Measurements from ENCODE around the gene NID2. TPM values are rescaled to one million over a fixed set of nuclear protein-coding genes. Genes with fewer than 3 reads are reported as not detected.

Gene NID2, protein sequence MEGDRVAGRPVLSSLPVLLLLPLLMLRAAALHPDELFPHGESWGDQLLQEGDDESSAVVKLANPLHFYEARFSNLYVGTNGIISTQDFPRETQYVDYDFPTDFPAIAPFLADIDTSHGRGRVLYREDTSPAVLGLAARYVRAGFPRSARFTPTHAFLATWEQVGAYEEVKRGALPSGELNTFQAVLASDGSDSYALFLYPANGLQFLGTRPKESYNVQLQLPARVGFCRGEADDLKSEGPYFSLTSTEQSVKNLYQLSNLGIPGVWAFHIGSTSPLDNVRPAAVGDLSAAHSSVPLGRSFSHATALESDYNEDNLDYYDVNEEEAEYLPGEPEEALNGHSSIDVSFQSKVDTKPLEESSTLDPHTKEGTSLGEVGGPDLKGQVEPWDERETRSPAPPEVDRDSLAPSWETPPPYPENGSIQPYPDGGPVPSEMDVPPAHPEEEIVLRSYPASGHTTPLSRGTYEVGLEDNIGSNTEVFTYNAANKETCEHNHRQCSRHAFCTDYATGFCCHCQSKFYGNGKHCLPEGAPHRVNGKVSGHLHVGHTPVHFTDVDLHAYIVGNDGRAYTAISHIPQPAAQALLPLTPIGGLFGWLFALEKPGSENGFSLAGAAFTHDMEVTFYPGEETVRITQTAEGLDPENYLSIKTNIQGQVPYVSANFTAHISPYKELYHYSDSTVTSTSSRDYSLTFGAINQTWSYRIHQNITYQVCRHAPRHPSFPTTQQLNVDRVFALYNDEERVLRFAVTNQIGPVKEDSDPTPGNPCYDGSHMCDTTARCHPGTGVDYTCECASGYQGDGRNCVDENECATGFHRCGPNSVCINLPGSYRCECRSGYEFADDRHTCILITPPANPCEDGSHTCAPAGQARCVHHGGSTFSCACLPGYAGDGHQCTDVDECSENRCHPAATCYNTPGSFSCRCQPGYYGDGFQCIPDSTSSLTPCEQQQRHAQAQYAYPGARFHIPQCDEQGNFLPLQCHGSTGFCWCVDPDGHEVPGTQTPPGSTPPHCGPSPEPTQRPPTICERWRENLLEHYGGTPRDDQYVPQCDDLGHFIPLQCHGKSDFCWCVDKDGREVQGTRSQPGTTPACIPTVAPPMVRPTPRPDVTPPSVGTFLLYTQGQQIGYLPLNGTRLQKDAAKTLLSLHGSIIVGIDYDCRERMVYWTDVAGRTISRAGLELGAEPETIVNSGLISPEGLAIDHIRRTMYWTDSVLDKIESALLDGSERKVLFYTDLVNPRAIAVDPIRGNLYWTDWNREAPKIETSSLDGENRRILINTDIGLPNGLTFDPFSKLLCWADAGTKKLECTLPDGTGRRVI (N-terminal part only)
- total RNA-seq = under 1 TPM; 0.14 to 0.29 (median 0.20) TPM

DNA sequence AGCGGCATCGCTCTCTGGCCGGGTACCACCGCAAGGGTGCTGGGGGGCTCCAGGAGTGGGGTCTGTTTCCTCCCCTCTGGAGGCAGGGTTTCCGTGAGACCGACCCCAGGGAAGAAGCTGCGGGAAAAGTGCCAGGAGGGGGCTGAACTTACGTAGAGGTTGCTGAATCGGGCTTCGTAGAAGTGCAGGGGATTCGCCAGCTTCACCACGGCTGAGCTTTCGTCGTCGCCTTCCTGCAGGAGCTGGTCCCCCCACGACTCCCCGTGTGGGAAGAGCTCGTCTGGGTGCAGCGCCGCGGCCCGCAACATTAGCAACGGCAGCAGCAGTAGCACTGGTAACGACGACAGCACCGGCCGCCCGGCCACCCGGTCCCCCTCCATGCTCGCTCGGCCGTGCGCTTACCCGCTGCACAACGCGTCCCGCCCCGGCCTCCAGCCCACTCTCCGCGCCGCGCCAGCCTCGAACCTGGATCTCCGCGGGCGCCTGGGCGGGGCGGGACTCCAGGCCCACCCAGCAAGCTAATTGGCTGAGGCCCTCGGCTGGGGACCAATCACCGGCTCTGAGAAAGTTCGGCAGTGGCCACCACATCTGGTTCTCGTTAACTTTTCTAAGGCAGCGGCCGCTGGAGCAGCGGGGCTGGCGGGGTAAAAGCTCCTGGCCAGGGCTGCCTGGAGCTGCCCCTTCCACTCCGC lies at the start of gene NID2:
Gene NID2, minus strand, starts transcription at position 445 of the 692 bp plus-strand sequence. Its CDS starts 65 bp downstream, at position 380.
- Mint-ChIP-seq H3K9me3 (no peaks in the 10 kb centered on the region), H3K4me1 (ENCODE audit: low read depth) (peaks cover 24% of the 10 kb centered on the region), H3K36me3 (ENCODE audit: insufficient read depth) (no peaks in the 10 kb centered on the region), H3K4me3 (peak within 1 kb of the TSS; percentile 63), H3K27me3 (ENCODE audit: low read depth) (peaks cover 46% of the 10 kb centered on the region)
- ATAC-seq = peak; percentile 83
- no peak for DNase-seq

DNA sequence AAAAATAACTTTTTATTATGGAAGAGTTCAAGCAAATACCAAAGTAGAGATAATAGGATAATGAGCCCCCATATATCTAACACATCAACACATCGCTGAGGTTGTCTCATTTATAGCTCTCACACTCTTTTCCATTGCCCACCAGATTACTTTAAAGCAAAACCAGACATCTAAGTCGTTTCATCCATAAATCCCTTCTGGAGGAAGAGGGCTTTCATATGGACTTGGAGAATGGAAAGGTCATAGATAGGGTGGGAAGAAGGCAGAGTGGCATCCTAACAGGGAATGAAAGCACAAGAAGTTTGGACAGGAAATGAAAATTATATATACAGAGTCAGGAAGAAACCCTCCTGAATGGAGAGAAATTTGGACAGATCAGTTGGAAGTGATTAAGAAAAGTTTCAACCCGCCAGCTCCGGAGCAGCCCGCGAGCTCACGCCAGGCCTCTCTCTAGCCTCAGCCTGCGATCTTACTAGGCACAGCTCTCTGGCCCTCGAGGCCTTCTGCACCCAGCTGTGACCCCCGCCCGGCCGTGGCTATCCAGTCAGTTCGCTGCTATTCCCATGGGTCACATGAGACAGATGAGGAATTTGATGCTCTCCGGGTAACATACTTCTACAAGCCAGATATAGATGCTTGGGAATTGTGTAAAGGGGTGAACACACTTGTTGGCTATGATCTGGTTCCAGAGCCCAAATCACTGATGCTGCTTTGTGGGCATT lies 48.4 kb upstream of the NID2 start:
- Mint-ChIP-seq H3K9me3 (no peaks in the 10 kb centered on the region), H3K36me3 (ENCODE audit: insufficient read depth) (no peaks in the 10 kb centered on the region), H3K4me1 (ENCODE audit: low read depth) (no peaks in the 10 kb centered on the region), H3K27me3 (ENCODE audit: low read depth) (no peaks in the 10 kb centered on the region), H3K4me3 (no peak overlapping the region)
- no peak for ATAC-seq
- DNase-seq = no peak

DNA sequence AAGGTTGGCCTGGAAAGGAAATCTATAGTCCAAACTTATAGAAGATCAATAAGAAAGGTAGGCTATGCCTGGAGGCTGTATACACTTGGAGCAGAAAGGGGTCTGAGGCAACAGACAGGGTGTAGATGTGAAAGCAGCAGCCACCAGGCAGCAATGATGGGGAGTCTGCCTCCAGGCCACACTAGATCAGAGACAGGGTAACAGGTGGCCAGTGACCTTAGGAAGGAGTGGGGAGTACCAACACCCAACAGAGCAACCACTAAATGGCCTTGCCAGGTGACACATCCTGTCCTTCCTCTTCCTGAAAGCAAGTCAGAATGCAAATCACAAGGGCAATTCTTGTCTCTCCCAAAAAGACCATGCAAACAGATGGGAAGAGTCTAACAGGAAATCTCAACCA lies 46.4 kb upstream of the NID2 start:
- Mint-ChIP-seq H3K9me3 (no peaks in the 10 kb centered on the region), H3K4me1 (ENCODE audit: low read depth) (no peaks in the 10 kb centered on the region), H3K27me3 (ENCODE audit: low read depth) (peaks cover under 1% of the 10 kb centered on the region), H3K36me3 (ENCODE audit: insufficient read depth) (no peaks in the 10 kb centered on the region), H3K4me3 (no peak overlapping the region)
- no peak for ATAC-seq
- no peak for DNase-seq

DNA sequence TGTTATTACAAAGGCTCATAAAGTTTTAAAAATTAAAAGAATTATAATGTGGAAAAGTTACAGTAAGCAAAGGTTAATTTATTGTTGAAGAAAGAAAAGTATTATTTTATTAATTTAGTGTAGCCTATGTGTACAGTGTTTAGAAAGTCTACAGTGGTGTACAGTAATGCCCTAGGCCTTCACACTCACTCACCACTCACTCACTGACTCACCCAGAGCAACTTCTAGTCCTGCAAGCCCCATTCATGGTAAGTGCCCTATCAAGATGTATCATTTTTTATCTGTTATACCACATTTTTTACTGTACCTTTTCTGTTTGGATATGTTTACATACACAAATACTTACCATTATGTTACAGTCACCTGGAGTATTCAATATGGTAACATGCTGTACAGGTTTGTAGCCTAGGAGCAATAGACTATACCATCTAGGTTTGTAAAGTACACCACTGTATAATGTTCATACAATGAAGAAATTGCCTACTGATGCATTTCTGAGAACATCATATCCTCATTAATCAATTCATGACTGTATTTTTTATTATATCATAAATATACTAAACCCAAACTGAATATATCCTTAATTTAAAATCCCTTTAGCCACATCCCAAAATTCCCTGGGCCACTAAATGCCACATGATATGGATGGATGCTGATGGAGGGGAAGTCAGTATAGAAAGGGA lies 43.6 kb upstream of the NID2 start:
- ATAC-seq = no peak
- H3K4me1 Mint-ChIP-seq (ENCODE audit: low read depth) = no peaks in the 10 kb centered on the region

DNA sequence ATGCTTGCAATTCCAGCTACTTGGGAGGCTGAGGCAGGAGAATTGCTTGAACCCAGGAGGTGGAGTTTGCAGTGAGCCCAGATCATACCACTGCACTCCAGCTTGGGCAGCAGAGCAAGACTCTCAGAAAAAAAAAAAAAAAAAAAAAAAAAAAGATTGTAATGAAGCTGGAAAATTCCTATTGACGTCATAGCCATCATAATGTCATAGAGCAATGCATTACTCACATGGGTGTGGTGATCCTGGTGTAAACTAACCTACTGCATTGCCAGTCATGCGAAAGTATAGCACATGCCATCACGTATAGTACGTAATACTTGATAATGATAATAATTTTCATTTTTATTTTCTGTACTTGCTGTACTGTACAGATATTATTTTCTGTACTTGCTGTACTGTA lies 42.7 kb upstream of the NID2 start:
- Mint-ChIP-seq H3K9me3 (no peaks in the 10 kb centered on the region), H3K4me1 (ENCODE audit: low read depth) (no peaks in the 10 kb centered on the region), H3K36me3 (ENCODE audit: insufficient read depth) (no peaks in the 10 kb centered on the region), H3K27me3 (ENCODE audit: low read depth) (peaks cover 3% of the 10 kb centered on the region), H3K4me3 (no peak overlapping the region)
- DNase-seq = no peak
- ATAC-seq = no peak

More for the DNA sequence above, 43.6 kb upstream of the NID2 start:
- no peaks in the 10 kb centered on the region for H3K9me3 Mint-ChIP-seq
- H3K36me3 Mint-ChIP-seq (ENCODE audit: insufficient read depth) = no peaks in the 10 kb centered on the region
- peaks cover 3% of the 10 kb centered on the region for H3K27me3 Mint-ChIP-seq (ENCODE audit: low read depth)
- H3K4me3 Mint-ChIP-seq = no peak overlapping the region
- DNase-seq = no peak

DNA sequence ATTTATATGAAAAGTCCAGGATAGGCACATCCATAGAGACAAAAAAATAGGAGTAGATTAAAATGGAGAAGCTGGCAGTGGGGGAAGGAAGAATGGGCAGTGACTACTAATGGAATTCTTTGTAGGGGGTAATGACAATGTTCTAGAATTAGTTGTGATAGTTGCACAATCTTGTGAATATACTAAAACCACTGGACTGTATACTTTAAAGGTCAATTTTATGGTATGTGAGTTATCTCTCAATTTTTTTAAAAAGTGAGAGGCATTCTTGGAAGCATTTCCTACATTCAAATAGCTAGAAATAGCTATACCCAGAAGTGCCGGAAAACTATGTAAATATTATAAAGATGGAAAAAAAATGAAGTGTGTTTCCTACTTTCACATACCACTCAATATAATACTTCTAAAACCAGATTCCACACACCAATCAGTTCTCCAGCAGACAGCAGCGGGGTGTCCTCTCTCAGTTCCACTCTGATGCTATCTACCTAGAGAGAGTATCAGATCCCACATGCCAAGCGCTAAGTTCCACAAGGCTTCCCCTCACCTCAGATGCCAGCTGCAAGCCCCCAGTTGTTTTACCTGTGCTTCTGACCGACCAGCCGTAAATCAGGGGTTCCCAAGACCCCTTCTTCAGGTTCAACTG lies 41.7 kb upstream of the NID2 start:
- no peaks in the 10 kb centered on the region for H3K9me3 Mint-ChIP-seq
- peaks cover 3% of the 10 kb centered on the region for H3K27me3 Mint-ChIP-seq (ENCODE audit: low read depth)
- no peak overlapping the region for H3K4me3 Mint-ChIP-seq
- H3K4me1 Mint-ChIP-seq (ENCODE audit: low read depth) = no peaks in the 10 kb centered on the region
- DNase-seq (no peak), ATAC-seq (no peak)
- no peaks in the 10 kb centered on the region for H3K36me3 Mint-ChIP-seq (ENCODE audit: insufficient read depth)

DNA sequence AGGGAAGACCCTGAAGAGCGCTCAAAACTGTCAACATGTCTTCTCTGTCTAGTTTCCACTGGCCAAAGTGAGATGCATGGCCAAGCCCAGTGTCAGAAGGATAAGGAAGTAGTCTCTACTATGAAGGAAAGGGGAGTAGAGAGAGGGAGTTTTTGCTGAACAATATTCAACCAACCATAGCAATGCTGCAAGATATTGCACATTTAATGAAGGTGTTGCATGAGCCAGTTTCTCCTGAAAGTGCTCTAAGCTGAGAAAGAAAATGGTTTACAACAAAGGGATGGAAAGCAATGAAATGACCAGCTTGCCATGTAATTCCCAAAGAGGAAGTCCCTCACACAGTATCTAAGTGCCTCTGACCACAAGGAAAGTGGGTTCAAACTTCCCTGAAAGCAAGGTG lies 40.0 kb upstream of the NID2 start:
- no peak for ATAC-seq
- Mint-ChIP-seq H3K4me1 (ENCODE audit: low read depth) (no peaks in the 10 kb centered on the region), H3K9me3 (no peaks in the 10 kb centered on the region), H3K36me3 (ENCODE audit: insufficient read depth) (no peaks in the 10 kb centered on the region), H3K27me3 (ENCODE audit: low read depth) (peaks cover 3% of the 10 kb centered on the region), H3K4me3 (no peak overlapping the region)
- no peak for DNase-seq

DNA sequence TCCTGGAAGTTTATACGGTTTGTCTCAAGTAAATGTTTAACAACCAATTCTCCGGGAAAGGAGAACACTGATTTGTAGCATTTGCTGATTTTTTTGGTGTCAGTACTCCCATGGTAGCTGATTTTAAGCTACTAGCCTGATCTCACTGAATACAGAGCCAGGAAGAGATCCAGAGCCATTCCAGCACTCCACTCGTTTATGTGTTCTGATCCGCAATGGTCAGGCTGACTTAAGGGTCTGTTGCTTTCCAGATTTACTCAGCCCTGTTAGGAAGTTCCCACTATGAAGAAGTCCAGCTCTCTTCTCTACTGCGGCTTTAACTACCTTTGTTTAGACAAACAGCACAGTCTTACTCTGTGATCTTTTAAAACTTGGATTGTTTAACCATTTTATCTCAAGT lies 38.0 kb upstream of the NID2 start:
- ATAC-seq = no peak
- no peaks in the 10 kb centered on the region for H3K36me3 Mint-ChIP-seq (ENCODE audit: insufficient read depth)
- no peaks in the 10 kb centered on the region for H3K4me1 Mint-ChIP-seq (ENCODE audit: low read depth)
- DNase-seq = no peak
- peaks cover 3% of the 10 kb centered on the region for H3K27me3 Mint-ChIP-seq (ENCODE audit: low read depth)
- H3K4me3 Mint-ChIP-seq = no peak overlapping the region
- no peaks in the 10 kb centered on the region for H3K9me3 Mint-ChIP-seq

DNA sequence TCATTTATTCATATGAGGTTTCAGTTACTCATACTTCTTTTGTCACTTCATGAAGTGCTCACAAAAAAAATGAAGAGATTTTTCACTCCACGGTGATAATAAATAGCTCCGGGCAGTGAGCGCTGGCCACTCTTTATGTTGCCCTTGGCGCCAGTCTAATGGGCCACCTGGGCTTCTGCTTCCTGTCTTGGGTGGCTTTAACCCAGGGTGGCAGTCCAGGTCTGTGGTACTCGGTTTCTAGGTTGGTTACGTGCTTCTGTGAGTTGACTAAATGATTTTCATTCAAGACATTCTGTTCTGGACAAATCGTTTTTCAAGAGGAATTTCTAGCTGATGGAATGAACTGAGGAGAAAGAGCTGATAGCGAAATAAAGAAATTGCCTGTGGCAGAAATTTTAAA lies 34.6 kb upstream of the NID2 start:
- Mint-ChIP-seq H3K4me1 (ENCODE audit: low read depth) (no peaks in the 10 kb centered on the region), H3K36me3 (ENCODE audit: insufficient read depth) (no peaks in the 10 kb centered on the region), H3K4me3 (no peak overlapping the region), H3K9me3 (no peaks in the 10 kb centered on the region), H3K27me3 (ENCODE audit: low read depth) (no peaks in the 10 kb centered on the region)
- no peak for DNase-seq
- ATAC-seq = no peak

DNA sequence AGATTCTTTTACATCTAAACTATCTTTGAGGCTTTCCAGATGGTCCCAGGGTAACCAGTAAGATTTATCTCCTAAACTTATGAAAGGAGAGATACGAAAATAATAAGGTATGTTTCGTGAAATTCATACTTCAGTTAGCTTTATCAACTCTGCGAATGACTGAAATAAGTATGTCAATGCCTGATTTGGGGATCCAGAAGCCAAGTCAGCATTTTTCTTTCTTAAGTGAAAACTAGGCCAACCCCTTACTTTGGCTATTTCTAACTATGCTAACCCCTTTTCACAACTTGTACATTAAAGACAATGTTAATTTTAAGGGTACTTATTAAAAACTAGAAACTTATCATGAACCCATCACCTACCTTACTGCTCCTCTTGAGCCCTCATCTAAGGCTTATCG lies 26.9 kb upstream of the NID2 start:
- no peaks in the 10 kb centered on the region for H3K9me3 Mint-ChIP-seq
- no peaks in the 10 kb centered on the region for H3K36me3 Mint-ChIP-seq (ENCODE audit: insufficient read depth)
- H3K4me3 Mint-ChIP-seq = no peak overlapping the region
- DNase-seq = no peak
- H3K27me3 Mint-ChIP-seq (ENCODE audit: low read depth) = peaks cover 8% of the 10 kb centered on the region
- no peaks in the 10 kb centered on the region for H3K4me1 Mint-ChIP-seq (ENCODE audit: low read depth)
- ATAC-seq = no peak

DNA sequence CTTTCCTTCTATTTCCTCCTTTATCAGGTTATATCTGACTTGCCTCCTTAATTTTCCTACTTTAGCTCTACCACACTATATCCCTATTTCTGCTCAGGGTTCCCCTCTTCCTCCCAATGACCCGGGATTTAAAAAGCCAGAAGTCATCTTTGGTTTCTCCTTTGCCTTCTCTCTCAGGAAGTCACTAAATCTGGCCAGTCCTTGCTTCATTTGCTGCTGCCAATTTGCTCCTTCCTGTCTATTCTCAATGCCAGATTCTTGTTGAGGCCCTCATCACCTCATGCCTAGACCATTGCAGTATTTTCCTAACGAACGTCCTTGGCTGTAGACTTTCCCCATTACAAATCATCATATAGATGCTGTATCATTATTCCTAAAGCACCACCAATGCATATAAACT lies 26.5 kb upstream of the NID2 start:
- ATAC-seq (no peak), DNase-seq (no peak)
- H3K27me3 Mint-ChIP-seq (ENCODE audit: low read depth) = peaks cover 13% of the 10 kb centered on the region
- H3K9me3 Mint-ChIP-seq = no peaks in the 10 kb centered on the region
- no peaks in the 10 kb centered on the region for H3K36me3 Mint-ChIP-seq (ENCODE audit: insufficient read depth)
- H3K4me3 Mint-ChIP-seq = no peak overlapping the region
- no peaks in the 10 kb centered on the region for H3K4me1 Mint-ChIP-seq (ENCODE audit: low read depth)

DNA sequence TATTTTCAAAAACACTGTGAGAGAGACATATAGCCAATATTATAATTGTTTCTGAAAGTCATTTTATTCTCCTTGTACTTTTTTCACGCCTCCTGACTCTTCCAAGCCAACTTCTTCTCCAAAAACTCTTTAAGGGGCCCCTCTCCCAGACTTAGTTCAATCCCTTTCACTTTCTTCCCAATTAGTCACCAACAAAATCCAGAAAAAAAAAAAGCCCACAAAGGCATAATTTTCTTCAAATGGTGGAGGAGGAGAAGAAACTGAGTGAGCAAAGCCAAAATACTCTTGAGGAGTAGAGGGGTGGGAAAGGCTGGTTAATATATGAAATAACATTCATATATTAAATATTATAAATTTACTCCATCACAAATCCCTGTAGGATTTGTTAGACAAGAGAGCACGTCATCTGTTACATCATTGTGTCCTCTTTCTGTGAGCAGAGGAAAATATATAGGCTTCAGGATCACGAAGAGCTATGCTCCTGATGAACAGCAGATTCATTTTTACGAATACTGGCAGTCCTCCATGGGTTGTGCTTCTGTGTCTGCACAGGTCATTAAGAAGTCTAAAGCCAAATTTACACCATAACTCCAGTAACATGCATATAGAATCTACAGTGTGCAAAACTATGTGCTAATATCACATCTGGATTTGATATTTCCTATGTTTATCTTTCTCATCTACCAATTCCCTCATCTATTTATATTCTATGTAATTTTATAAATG lies 25.9 kb upstream of the NID2 start:
- no peak for ATAC-seq
- no peak for DNase-seq
- Mint-ChIP-seq H3K4me3 (no peak overlapping the region), H3K36me3 (ENCODE audit: insufficient read depth) (no peaks in the 10 kb centered on the region), H3K9me3 (no peaks in the 10 kb centered on the region), H3K4me1 (ENCODE audit: low read depth) (no peaks in the 10 kb centered on the region), H3K27me3 (ENCODE audit: low read depth) (peaks cover 19% of the 10 kb centered on the region)
